Stomach smooth muscle (tissue), 2 donors: ENCODE data around the gene SHISA9.

ENCODE experiments used
- H3K27ac ChIP-seq: one replicate; pipeline ENCODE4 v1.7.0; 2013; ENCODE audit warnings: mild to moderate bottlenecking, low read length, inconsistent platforms
- H3K27me3 ChIP-seq, 2 donors: one replicate each; pipeline ENCODE4 v1.7.0; 2013; ENCODE audit warnings: low read length in 2 of 2; ENCODE audit not compliant: insufficient read depth in 2 of 2, control insufficient read depth in 1 of 2
- H3K36me3 ChIP-seq, 2 donors: one replicate each; pipeline ENCODE4 v1.7.0; 2013; ENCODE audit warnings: low read length in 2 of 2; ENCODE audit not compliant: control insufficient read depth in 2 of 2, insufficient read depth in 2 of 2
- H3K4me1 ChIP-seq: one replicate; pipeline ENCODE4 v1.7.0; 2013; ENCODE audit warnings: low read length; ENCODE audit not compliant: control insufficient read depth, insufficient read depth
- H3K4me3 ChIP-seq, 2 donors: one replicate each; pipeline ENCODE4 v1.7.0; 2013; ENCODE audit warnings: low read length in 2 of 2
- H3K9ac ChIP-seq, 2 donors: one replicate each; pipeline ENCODE4 v1.7.0; 2013; ENCODE audit warnings: low read length in 2 of 2, mild to moderate bottlenecking in 1 of 2
- H3K9me3 ChIP-seq, 2 donors: one replicate each; pipeline ENCODE4 v1.7.0; 2013; ENCODE audit warnings: low read length in 2 of 2; ENCODE audit not compliant: control insufficient read depth in 2 of 2
- donor health status: healthy.
- donor health status: Pancreatic carcinoma.

SHISA9 gene

DNA sequence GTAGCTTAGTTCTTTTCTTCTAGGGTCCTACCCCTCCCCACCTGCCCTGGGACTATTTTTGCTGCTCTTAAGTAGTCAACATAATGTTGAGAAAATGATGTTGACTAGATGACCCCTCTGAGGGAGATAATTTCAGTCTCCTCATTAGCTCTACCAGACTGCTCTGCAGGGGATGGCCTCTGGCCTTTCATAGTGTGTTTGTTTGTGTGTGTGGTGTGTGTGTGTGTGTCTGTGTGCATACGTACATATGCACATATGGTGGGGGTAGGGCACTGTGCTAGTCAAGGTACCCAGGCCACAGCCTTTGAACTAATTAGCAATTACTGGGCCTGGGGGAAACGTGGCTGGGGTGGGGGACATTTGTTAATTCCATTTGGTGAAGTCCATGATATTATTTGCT lies 254.0 kb downstream of the SHISA9 start:
- H3K4me1 ChIP-seq, result no peaks in the 10 kb centered on the region

DNA sequence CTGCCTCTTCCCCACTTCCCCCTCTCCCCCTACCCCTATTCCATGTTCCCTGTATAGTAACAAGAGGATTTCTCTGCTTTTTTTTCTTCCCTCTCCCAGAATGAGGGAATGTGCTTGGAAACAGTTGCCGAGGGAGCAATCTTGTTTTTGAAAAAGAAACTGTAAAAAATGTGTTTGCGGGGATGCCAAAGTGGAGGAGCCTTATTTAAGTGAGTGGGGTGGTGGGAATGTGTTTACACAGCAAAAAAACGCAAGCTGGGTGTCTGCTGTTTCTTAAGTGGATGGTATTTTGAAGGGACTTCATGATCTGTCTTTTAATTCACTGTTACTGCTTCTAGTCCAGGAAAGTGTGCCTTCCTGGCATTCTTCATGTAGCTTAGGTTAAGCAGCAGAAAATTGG lies 254.4 kb downstream of the SHISA9 start:
- no peaks in the 10 kb centered on the region for H3K27me3 ChIP-seq
- no peak overlapping the region for H3K9ac ChIP-seq
- no peaks in the 10 kb centered on the region for H3K9me3 ChIP-seq
- H3K36me3 ChIP-seq, result no peaks in the 10 kb centered on the region
- H3K27ac ChIP-seq, result no peak overlapping the region
- no peak overlapping the region for H3K4me3 ChIP-seq
- H3K4me1 ChIP-seq, result no peaks in the 10 kb centered on the region

More for the DNA sequence above, 254.0 kb downstream of the SHISA9 start:
- Histone ChIP-seq H3K36me3 (no peaks in the 10 kb centered on the region), H3K9me3 (no peaks in the 10 kb centered on the region), H3K4me3 (no peak overlapping the region), H3K27me3 (no peaks in the 10 kb centered on the region), H3K27ac (no peak overlapping the region), H3K9ac (no peak overlapping the region)

DNA sequence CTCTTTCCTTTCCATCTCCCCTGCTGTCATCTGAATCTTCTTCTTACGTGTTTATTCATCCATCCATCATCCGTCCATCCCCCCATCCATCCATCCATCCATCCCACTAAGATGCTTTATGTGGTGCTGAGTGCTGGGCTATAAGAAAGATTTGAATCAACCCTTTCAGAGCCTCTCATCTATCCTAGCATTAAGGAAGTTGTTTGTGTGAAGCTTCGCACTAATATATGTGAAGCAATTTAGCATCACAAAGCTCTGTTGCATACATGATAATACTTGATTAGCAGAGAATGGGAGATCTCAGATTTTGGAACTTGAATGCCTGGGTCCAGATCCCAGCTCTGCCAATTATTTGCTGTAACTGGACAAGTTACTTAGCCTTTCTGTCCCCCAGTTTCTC lies 255.7 kb downstream of the SHISA9 start:
- Histone ChIP-seq H3K27me3 (no peaks in the 10 kb centered on the region), H3K9ac (no peak overlapping the region), H3K4me3 (no peak overlapping the region), H3K36me3 (no peaks in the 10 kb centered on the region), H3K27ac (no peak overlapping the region), H3K9me3 (no peaks in the 10 kb centered on the region), H3K4me1 (no peaks in the 10 kb centered on the region)

DNA sequence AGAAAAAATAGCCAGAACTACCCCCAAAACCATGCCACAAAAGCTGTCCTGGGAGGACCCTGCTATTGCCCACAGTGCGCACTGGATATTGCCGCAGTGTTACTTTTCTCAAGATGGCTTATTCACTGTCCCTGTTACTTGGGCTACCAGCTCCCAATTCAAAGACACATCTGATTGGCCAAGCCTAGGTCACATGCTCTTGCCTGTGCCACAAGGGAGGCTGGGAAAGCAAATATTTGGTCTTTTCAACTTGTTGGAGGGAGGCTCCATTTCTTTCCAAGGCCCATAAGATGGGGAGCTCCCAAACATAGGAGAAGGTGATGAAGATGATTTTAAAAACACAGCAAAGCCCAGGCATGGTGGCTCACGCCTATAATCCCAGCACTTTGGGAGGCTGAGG lies 257.0 kb downstream of the SHISA9 start:
- Histone ChIP-seq H3K36me3 (no peaks in the 10 kb centered on the region), H3K9ac (no peak overlapping the region), H3K27ac (no peak overlapping the region), H3K4me3 (no peak overlapping the region), H3K27me3 (no peaks in the 10 kb centered on the region), H3K9me3 (no peaks in the 10 kb centered on the region), H3K4me1 (no peaks in the 10 kb centered on the region)

DNA sequence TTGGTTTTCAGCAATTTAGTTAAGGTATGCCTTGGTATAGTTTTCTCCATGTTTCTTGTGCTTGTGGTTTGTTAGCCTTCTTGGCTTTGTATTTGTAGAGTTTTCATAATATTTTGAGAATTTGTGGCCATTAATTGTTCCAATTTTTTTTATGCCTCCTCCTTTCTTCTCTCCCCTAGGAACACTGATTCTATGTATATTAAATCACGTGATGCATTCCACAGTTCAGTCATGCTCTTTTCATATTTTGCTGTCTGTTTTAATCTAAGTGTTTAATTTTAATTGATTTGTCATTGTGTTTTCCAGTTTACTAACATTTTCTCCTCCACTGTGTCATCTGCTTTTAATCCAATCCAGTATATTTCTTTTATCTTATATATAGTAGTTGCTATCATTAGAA lies 263.6 kb downstream of the SHISA9 start:
- Histone ChIP-seq H3K27ac (no peak overlapping the region), H3K36me3 (no peaks in the 10 kb centered on the region), H3K4me1 (no peaks in the 10 kb centered on the region), H3K27me3 (peaks cover 2 to 4% of the 10 kb centered on the region in 2 donors), H3K9me3 (no peaks in the 10 kb centered on the region), H3K4me3 (no peak overlapping the region), H3K9ac (no peak overlapping the region)

DNA sequence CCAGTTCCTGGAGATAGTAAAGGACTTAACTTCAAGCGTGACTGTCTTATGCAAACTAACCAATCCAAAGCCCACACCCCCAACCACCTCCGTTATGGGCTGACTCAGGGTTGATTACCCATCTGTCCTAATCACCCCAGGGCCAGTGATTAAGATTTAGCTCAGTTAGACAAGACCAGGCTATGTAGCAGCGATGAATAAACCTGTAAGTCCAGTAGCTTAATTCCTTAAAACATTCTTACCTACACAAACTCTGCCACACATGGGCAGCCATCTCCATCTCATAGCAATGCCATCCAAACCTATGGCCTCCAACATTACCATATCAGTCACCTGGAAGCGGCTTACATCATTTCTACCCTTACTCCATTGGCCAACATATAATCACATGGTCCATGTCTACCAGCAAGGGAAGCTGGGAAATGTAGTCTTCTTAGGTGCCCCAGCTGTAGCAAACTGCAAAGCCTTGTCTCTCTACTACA lies 266.7 kb downstream of the SHISA9 start:
- H3K4me1 ChIP-seq, result no peaks in the 10 kb centered on the region
- H3K27ac ChIP-seq, result no peak overlapping the region
- H3K9me3 ChIP-seq, result no peaks in the 10 kb centered on the region
- peaks cover 2 to 4% of the 10 kb centered on the region in 2 donors for H3K27me3 ChIP-seq
- H3K4me3 ChIP-seq, result no peak overlapping the region
- H3K9ac ChIP-seq, result no peak overlapping the region
- no peaks in the 10 kb centered on the region for H3K36me3 ChIP-seq

DNA sequence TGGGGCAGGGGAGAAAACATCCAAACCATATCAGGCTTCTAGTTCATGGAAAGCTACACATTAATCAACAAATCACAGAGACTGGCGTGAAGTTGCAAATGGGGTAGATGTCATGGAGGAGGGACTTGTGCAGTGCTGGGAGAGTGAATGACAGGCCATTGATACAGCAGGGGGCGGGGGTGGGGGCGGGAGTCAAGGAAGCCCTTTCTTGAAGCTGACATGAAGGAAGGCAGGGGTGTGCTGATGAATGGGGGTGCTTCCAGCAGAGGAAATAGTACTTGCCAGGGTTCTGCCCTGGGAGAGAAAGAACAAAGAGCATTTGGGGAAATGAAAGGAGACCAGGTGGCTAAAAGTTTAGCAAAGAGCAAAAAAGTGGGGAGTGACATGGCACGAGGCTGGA lies 269.9 kb downstream of the SHISA9 start:
- H3K4me1 ChIP-seq, result no peaks in the 10 kb centered on the region
- no peak overlapping the region for H3K4me3 ChIP-seq
- peaks cover 2 to 4% of the 10 kb centered on the region in 2 donors for H3K27me3 ChIP-seq
- H3K9me3 ChIP-seq, result no peaks in the 10 kb centered on the region
- no peaks in the 10 kb centered on the region for H3K36me3 ChIP-seq
- no peak overlapping the region for H3K27ac ChIP-seq
- H3K9ac ChIP-seq, result no peak overlapping the region

DNA sequence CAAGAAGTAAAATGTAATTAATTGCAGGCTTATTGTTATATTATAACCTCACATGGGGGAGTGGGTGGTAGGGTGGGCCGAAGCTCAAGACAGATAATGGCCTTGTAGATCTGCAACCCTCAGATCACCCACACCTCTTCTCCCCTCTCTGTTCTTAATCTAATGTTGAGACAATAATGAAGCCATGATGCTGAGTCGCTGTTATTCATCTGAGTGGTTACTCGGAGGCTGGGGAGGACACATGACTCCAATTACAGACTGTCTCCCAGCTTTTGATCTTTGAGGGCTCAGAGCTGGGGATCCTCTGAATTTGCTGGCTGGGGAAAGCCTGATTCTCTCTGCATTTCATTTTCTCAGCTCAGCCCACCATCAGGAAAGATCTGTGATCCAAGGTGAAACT lies 275.3 kb downstream of the SHISA9 start:
- Histone ChIP-seq H3K9ac (no peak overlapping the region), H3K4me3 (no peak overlapping the region), H3K4me1 (no peaks in the 10 kb centered on the region), H3K36me3 (no peaks in the 10 kb centered on the region), H3K9me3 (peaks cover 0 to 3% of the 10 kb centered on the region in 2 donors), H3K27ac (no peak overlapping the region), H3K27me3 (peaks cover 0 to 5% of the 10 kb centered on the region in 2 donors)

DNA sequence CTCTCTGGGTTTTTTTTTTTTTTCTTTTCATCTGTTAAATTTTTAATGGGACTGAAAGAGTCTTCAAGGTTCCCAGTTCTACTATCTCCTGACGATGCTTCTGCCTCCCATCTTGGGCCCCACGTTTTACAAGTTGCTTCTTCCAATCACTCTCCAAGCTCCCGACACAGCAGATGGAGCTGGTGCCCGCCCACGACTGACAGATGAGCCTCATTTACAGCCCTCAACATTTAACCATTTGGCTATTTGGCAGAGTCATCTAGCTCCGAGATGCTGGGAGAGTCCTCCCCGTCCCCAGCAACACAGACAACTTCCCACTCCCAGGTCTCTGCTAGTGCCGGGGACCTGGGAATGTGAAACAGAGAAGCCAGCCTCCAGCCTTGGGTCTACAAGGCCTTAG lies 276.9 kb downstream of the SHISA9 start:
- Histone ChIP-seq H3K27me3 (peaks cover 0 to 5% of the 10 kb centered on the region in 2 donors), H3K4me1 (no peaks in the 10 kb centered on the region), H3K9ac (no peak overlapping the region), H3K4me3 (no peak overlapping the region), H3K36me3 (no peaks in the 10 kb centered on the region), H3K27ac (no peak overlapping the region), H3K9me3 (peaks cover 3 to 4% of the 10 kb centered on the region in 2 donors)

DNA sequence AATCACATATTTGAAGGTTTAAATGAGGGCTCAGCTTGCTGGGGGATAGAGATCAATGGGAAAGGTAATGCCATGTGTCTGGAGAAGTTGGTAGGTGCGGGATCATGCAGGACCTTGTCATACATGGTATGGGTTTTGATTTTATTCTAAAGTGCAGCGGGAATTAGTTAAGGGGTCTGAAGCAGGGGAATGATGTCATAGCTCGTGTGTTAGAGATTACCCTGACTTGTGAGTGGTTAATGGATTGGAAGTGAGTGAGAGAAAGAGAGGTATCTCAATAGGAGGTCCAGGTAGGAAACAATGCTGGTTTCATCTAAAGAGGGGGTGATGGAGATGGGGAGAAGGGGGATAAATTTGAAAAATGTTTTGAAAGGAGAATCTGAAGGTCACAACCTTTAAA lies 280.0 kb downstream of the SHISA9 start:
- no peaks in the 10 kb centered on the region for H3K36me3 ChIP-seq
- H3K4me3 ChIP-seq, result no peak overlapping the region
- H3K27me3 ChIP-seq, result peaks cover 0 to 5% of the 10 kb centered on the region in 2 donors
- H3K4me1 ChIP-seq, result no peaks in the 10 kb centered on the region
- peaks cover 4 to 7% of the 10 kb centered on the region in 2 donors for H3K9me3 ChIP-seq
- no peak overlapping the region for H3K27ac ChIP-seq
- H3K9ac ChIP-seq, result no peak overlapping the region

DNA sequence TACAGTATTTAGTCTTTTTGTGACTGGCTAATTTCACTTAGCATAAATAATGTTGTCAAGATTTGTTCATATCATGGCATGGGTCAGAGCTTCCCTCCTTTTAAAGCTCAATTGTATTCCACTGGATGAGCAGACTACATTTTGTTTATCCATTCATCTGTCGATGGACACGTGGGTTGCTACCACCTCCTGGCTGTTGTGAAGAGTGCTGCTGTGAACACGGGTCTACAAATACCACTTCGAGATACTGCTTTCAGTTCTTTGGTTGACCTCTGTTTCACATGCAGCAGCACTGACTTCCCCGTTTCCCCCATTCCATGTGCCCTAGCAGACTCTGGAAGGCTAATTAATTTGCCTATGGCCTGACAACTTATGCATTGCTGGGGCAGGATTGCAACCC lies 285.4 kb downstream of the SHISA9 start:
- Histone ChIP-seq H3K9me3 (peaks cover 3 to 4% of the 10 kb centered on the region in 2 donors), H3K36me3 (no peaks in the 10 kb centered on the region), H3K27me3 (peaks cover 0 to 9% of the 10 kb centered on the region in 2 donors), H3K4me1 (no peaks in the 10 kb centered on the region), H3K27ac (no peak overlapping the region), H3K9ac (no peak overlapping the region), H3K4me3 (no peak overlapping the region)
